Liver (tissue), 9 donors: ENCODE results near the gene APOC1. TPM values are rescaled to one million over a fixed set of nuclear protein-coding genes. Genes with fewer than 3 reads are reported as not detected.

ENCODE experiments used
- DNase-seq: peaks from one replicate; pipeline ENCODE4 v3.0.0-alpha.2; 2017; ENCODE audit warnings: low spot score
- H3K27ac ChIP-seq, 2 donors: one replicate each; pipeline ENCODE4 v1.7.0; 2013; ENCODE audit warnings: inconsistent platforms in 2 of 2, low read length in 2 of 2, control low read depth in 1 of 2, low read depth in 1 of 2, mild to moderate bottlenecking in 1 of 2
- H3K27me3 ChIP-seq, 4 donors: one replicate each; pipeline versions ENCODE4 v1.6.1 to v1.7.0; 2013; ENCODE audit warnings: low read length in 3 of 4, inconsistent platforms in 1 of 4, mild to moderate bottlenecking in 1 of 4, moderate library complexity in 1 of 4; ENCODE audit not compliant: control insufficient read depth in 4 of 4, insufficient read depth in 4 of 4
- H3K36me3 ChIP-seq, 4 donors: one replicate each; pipeline versions ENCODE4 v1.6.1 to v1.7.0; 2013; ENCODE audit warnings: low read length in 3 of 4, mild to moderate bottlenecking in 3 of 4, low read depth in 1 of 4, moderate library complexity in 1 of 4; ENCODE audit not compliant: control insufficient read depth in 4 of 4, insufficient read depth in 3 of 4
- H3K4me1 ChIP-seq, 4 donors: one replicate each; pipeline versions ENCODE4 v1.6.1 to v1.7.0; 2013; ENCODE audit warnings: low read length in 3 of 4, mild to moderate bottlenecking in 3 of 4, moderate library complexity in 1 of 4; ENCODE audit not compliant: control insufficient read depth in 4 of 4, insufficient read depth in 4 of 4
- H3K4me3 ChIP-seq, 3 donors: one replicate each; pipeline versions ENCODE4 v1.6.1 to v1.7.0; 2013; ENCODE audit warnings: low read length in 3 of 3, control low read depth in 1 of 3, low read depth in 1 of 3, mild to moderate bottlenecking in 1 of 3
- H3K9ac ChIP-seq, 2 donors: one replicate each; pipeline ENCODE4 v1.7.0; 2013; ENCODE audit warnings: low read length in 2 of 2, mild to moderate bottlenecking in 2 of 2, moderate library complexity in 2 of 2, control low read depth in 1 of 2, low read depth in 1 of 2
- H3K9me3 ChIP-seq, 4 donors: one replicate each; pipeline versions ENCODE4 v1.6.1 to v1.7.0; 2013; ENCODE audit warnings: low read length in 3 of 4; ENCODE audit not compliant: control insufficient read depth in 4 of 4
- CTCF ChIP-seq: fragments of 150-350 bp; IDR thresholded peaks from 2 replicates; pipeline ENCODE4 v1.5.1; 2017; ENCODE audit warnings: improper control_type of control experiment, low read depth, low read length; ENCODE audit not compliant: missing input control
- EGR1 ChIP-seq, 2 donors: IDR thresholded peaks; 2 replicates each; pipeline ENCODE4 v1.6.1; 2016 to 2018; ENCODE audit warnings: antibody characterized with exemption in 2 of 2, low read depth in 2 of 2
- FOXA1 ChIP-seq: IDR thresholded peaks from 2 replicates; pipeline ENCODE4 v1.6.1; 2016; ENCODE audit warnings: antibody characterized with exemption
- FOXA2 ChIP-seq: IDR thresholded peaks from 2 replicates; pipeline ENCODE4 v1.6.1; 2016; ENCODE audit warnings: antibody characterized with exemption
- GABPA ChIP-seq, 2 donors: IDR thresholded peaks in 1 of 2; conservative IDR thresholded peaks in 1 of 2; 2 replicates each; pipeline ENCODE4 v1.6.1; 2016; ENCODE audit warnings: antibody characterized with exemption in 2 of 2, mild to moderate bottlenecking in 1 of 2, moderate library complexity in 1 of 2
- HNF4A ChIP-seq, 2 donors: conservative IDR thresholded peaks; 2 replicates each; pipeline ENCODE4 v1.6.1; 2016; ENCODE audit warnings: antibody characterized with exemption in 2 of 2, mild to moderate bottlenecking in 2 of 2
- HNF4G ChIP-seq: IDR thresholded peaks from 2 replicates; pipeline ENCODE4 v1.6.1; 2016; ENCODE audit warnings: antibody characterized with exemption
- JUND ChIP-seq, 2 donors: IDR thresholded peaks; 2 replicates each; pipeline ENCODE4 v1.6.1; 2016; ENCODE audit warnings: antibody characterized with exemption in 2 of 2
- NR2F2 ChIP-seq: IDR thresholded peaks from 2 replicates; pipeline ENCODE4 v1.6.1; 2016; ENCODE audit warnings: antibody characterized with exemption
- RAD21 ChIP-seq, 2 donors: IDR thresholded peaks; 2 replicates each; pipeline ENCODE4 v1.6.1; 2016; ENCODE audit warnings: antibody characterized with exemption in 2 of 2, mild to moderate bottlenecking in 2 of 2
- RXRA ChIP-seq, 2 donors: IDR thresholded peaks; 2 replicates each; pipeline ENCODE4 v1.6.1; 2017 to 2018; ENCODE audit warnings: antibody characterized with exemption in 2 of 2, mild to moderate bottlenecking in 1 of 2
- SP1 ChIP-seq: IDR thresholded peaks from 2 replicates; pipeline ENCODE4 v1.6.1; 2018; ENCODE audit warnings: antibody characterized with exemption, mild to moderate bottlenecking
- TAF1 ChIP-seq: conservative IDR thresholded peaks from 2 replicates; pipeline ENCODE4 v1.6.1; 2016; ENCODE audit warnings: antibody characterized with exemption, mild to moderate bottlenecking
- WGBS: extraction: QIAGEN DNeasy Blood & Tissue Kit; methylation state at CpG from one replicate; pipeline ENCODE4 v1.1.7; 2013; 5-methylcytosine and 5-hydroxymethylcytosine counted together
- polyA plus RNA-seq, 2 donors: library from polyadenylated mRNA; stranded (reverse) in 1 of 2; unstranded in 1 of 2; fragments of 200-250 nt in 1 of 2; fragments of >200 nt in 1 of 2; fragmentation: Nextera tagmentation in 1 of 2; extraction: Ambion mirVana in 1 of 2; gene quantifications; one replicate each; pipeline versions ENCODE4 v1.2.1 to v1.2.3, GENCODE V29; 2013 to 2015
- total RNA-seq, 2 donors: library from RNA; depleted of rRNA; stranded (reverse); fragments of >200 nt; gene quantifications; one replicate each; pipeline ENCODE4 v1.2.3, GENCODE V29; 2014
- TF ChIP-seq, protein P1 (sequence below): IDR thresholded peaks from 2 replicates; pipeline ENCODE4 v1.6.1; 2016; ENCODE audit warnings: antibody characterized with exemption, mild to moderate bottlenecking
- TF ChIP-seq, protein P2 (sequence below): IDR thresholded peaks from 2 replicates; pipeline ENCODE4 v1.6.1; 2016; ENCODE audit warnings: antibody characterized with exemption
- TF ChIP-seq, protein P3 (sequence below): IDR thresholded peaks from 2 replicates; pipeline ENCODE4 v1.6.1; 2016; ENCODE audit warnings: antibody characterized with exemption
- donor health status: healthy.
- donor health status: healthy.
- donor health status: healthy.
- donor health status: healthy.
- donor health status: healthy.

APOC1 gene
- total and polyA plus RNA-seq, 4 donors, result 612 to 10,095 (median 2,966) TPM

GRCh38 chr19:44968118-44968517, 53.7 kb downstream of the APOC1 start:
- H3K36me3 ChIP-seq, result peaks cover 2 to 32% (median 12%) of the 10 kb centered on the region in 4 donors
- no peak for DNase-seq
- H3K4me1 ChIP-seq, result no peaks in the 10 kb centered on the region
- no peaks in the 10 kb centered on the region for H3K9me3 ChIP-seq
- H3K27ac ChIP-seq, result no peak overlapping the region
- no peaks in the 10 kb centered on the region for H3K27me3 ChIP-seq
- H3K4me3 ChIP-seq, result no peak overlapping the region
- 94% methylated on average over 5 of the region's 5 CpGs for WGBS
- H3K9ac ChIP-seq, result no peak overlapping the region
- TF ChIP-seq EGR1 (IDR thresholded peaks at IDR 0.05; ENCODE audit: low read depth in 2 of 2), result no peak
- no peak for TF ChIP-seq CTCF
- TF ChIP-seq HNF4A (conservative IDR thresholded peaks at IDR 0.05), result no peak
- TF ChIP-seq JUND (IDR thresholded peaks at IDR 0.05), result no peak
- no peak for TF ChIP-seq GABPA (IDR thresholded peaks at IDR 0.05 in 1 of 2, conservative IDR thresholded peaks at IDR 0.05 in 1 of 2)
- no peak for TF ChIP-seq TAF1
- TF ChIP-seq RAD21 (IDR thresholded peaks at IDR 0.05), result no peak
- TF ChIP-seq FOXA1, result no peak
- TF ChIP-seq RXRA (IDR thresholded peaks at IDR 0.05), result no peak
- no peak for TF ChIP-seq HNF4G
- TF ChIP-seq FOXA2, result no peak
- TF ChIP-seq, protein P1, sequence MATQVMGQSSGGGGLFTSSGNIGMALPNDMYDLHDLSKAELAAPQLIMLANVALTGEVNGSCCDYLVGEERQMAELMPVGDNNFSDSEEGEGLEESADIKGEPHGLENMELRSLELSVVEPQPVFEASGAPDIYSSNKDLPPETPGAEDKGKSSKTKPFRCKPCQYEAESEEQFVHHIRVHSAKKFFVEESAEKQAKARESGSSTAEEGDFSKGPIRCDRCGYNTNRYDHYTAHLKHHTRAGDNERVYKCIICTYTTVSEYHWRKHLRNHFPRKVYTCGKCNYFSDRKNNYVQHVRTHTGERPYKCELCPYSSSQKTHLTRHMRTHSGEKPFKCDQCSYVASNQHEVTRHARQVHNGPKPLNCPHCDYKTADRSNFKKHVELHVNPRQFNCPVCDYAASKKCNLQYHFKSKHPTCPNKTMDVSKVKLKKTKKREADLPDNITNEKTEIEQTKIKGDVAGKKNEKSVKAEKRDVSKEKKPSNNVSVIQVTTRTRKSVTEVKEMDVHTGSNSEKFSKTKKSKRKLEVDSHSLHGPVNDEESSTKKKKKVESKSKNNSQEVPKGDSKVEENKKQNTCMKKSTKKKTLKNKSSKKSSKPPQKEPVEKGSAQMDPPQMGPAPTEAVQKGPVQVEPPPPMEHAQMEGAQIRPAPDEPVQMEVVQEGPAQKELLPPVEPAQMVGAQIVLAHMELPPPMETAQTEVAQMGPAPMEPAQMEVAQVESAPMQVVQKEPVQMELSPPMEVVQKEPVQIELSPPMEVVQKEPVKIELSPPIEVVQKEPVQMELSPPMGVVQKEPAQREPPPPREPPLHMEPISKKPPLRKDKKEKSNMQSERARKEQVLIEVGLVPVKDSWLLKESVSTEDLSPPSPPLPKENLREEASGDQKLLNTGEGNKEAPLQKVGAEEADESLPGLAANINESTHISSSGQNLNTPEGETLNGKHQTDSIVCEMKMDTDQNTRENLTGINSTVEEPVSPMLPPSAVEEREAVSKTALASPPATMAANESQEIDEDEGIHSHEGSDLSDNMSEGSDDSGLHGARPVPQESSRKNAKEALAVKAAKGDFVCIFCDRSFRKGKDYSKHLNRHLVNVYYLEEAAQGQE, result no peak
- TF ChIP-seq, protein P2, sequence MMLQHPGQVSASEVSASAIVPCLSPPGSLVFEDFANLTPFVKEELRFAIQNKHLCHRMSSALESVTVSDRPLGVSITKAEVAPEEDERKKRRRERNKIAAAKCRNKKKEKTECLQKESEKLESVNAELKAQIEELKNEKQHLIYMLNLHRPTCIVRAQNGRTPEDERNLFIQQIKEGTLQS, result no peak
- no peak for TF ChIP-seq SP1

DNA sequence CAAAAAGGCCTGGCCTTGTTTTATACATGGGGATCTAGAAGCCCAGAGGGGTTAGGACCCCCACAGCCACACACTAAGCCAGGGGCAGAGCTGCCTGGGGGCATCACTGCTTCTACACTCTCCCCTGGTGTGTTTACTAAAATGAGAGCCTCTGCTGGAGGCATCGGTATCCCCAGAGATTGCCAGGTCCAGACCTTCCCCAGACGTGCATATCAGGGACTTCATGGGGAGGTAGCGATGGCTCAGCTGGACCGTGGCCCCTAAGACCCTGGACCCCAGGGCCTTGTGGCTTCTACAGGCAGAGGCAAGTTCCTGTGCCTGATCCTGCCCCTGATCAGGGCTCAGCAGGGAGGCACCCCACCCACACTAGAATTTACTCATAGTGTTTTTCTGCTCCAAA, 54.3 kb downstream of the APOC1 start:
- WGBS, result 97% methylated on average over 4 of the region's 4 CpGs
- Histone ChIP-seq H3K4me3 (no peak overlapping the region), H3K9me3 (no peaks in the 10 kb centered on the region), H3K4me1 (no peaks in the 10 kb centered on the region), H3K9ac (no peak overlapping the region), H3K36me3 (peaks cover 2 to 33% (median 12%) of the 10 kb centered on the region in 4 donors), H3K27me3 (no peaks in the 10 kb centered on the region), H3K27ac (no peak overlapping the region)
- DNase-seq, result no peak
- no peak for TF ChIP-seq JUND (IDR thresholded peaks at IDR 0.05)
- no peak for TF ChIP-seq FOXA1
- TF ChIP-seq NR2F2, result no peak
- no peak for TF ChIP-seq CTCF
- TF ChIP-seq, protein P3, sequence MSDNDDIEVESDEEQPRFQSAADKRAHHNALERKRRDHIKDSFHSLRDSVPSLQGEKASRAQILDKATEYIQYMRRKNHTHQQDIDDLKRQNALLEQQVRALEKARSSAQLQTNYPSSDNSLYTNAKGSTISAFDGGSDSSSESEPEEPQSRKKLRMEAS, result no peak
- TF ChIP-seq FOXA2, result no peak

Other genes with a start within 250 kb of the APOC1 start
- 1 to 10 TPM in 1 of 2 donors, under 1 TPM in 1; 0.75 to 1.6 TPM for gene CEACAM19, start 243.1 kb upstream of the APOC1 start, total RNA-seq
- gene CEACAM19, start 243.1 kb upstream of the APOC1 start, polyA plus RNA-seq, result 1 to 10 TPM in 1 of 2 donors, under 1 TPM in 1; 0.98 to 2.6 TPM
- gene CEACAM16, start 215.5 kb upstream of the APOC1 start, total RNA-seq, result under 1 TPM in 1 of 2 donors, not detected in 1; 0.09 TPM
- not detected for gene CEACAM16, start 215.5 kb upstream of the APOC1 start, polyA plus RNA-seq
- 10 to 100 TPM in 1 of 2 donors, 1 to 10 TPM in 1; 4.5 to 29.1 TPM for gene BCL3, start 165.9 kb upstream of the APOC1 start, total RNA-seq
- 10 to 100 TPM; 10.3 to 63.6 TPM for gene BCL3, start 165.9 kb upstream of the APOC1 start, polyA plus RNA-seq
- gene CBLC, start 136.7 kb upstream of the APOC1 start, total RNA-seq, result 10 to 100 TPM in 1 of 2 donors, 1 to 10 TPM in 1; 2.1 to 14.0 TPM
- 1 to 10 TPM; 8.0 to 9.6 TPM for gene CBLC, start 136.7 kb upstream of the APOC1 start, polyA plus RNA-seq
- 10 to 100 TPM; 15.1 to 87.4 TPM for gene BCAM, start 105.5 kb upstream of the APOC1 start, total RNA-seq
- 10 to 100 TPM; 10.5 to 23.1 TPM for gene BCAM, start 105.5 kb upstream of the APOC1 start, polyA plus RNA-seq
- gene NECTIN2, start 68.3 kb upstream of the APOC1 start, total RNA-seq, result 10 to 100 TPM; 49.4 to 54.9 TPM
- gene NECTIN2, start 68.3 kb upstream of the APOC1 start, polyA plus RNA-seq, result 10 to 100 TPM; 56.2 to 77.5 TPM
- gene TOMM40, start 23.4 kb upstream of the APOC1 start, total RNA-seq, result 10 to 100 TPM; 28.3 to 34.4 TPM
- 10 to 100 TPM; 27.0 to 33.0 TPM for gene TOMM40, start 23.4 kb upstream of the APOC1 start, polyA plus RNA-seq
- gene APOE, start 8.8 kb upstream of the APOC1 start, total RNA-seq, result 1,000 to 10,000 TPM; 1,884 to 3,491 TPM
- gene APOE, start 8.8 kb upstream of the APOC1 start, polyA plus RNA-seq, result 1,000 to 10,000 TPM; 3,935 to 5,263 TPM
- 100 to 1,000 TPM in 1 of 2 donors, 1 to 10 TPM in 1; 1.0 to 131 TPM for gene APOC4, start 27.6 kb downstream of the APOC1 start, total RNA-seq
- 100 to 1,000 TPM; 418 to 420 TPM for gene APOC4, start 27.6 kb downstream of the APOC1 start, polyA plus RNA-seq
- 1,000 to 10,000 TPM in 1 of 2 donors, 100 to 1,000 TPM in 1; 660 to 1,200 TPM for gene APOC2, start 31.4 kb downstream of the APOC1 start, total RNA-seq
- 1,000 to 10,000 TPM; 2,878 to 3,399 TPM for gene APOC2, start 31.4 kb downstream of the APOC1 start, polyA plus RNA-seq
- 10 to 100 TPM; 46.2 to 56.7 TPM for gene CLPTM1, start 40.8 kb downstream of the APOC1 start, total RNA-seq
- 10 to 100 TPM; 35.8 to 94.5 TPM for gene CLPTM1, start 40.8 kb downstream of the APOC1 start, polyA plus RNA-seq
- gene RELB, start 86.9 kb downstream of the APOC1 start, total RNA-seq, result 1 to 10 TPM; 2.2 to 4.9 TPM
- gene RELB, start 86.9 kb downstream of the APOC1 start, polyA plus RNA-seq, result 1 to 10 TPM; 1.4 to 3.1 TPM
- gene CLASRP, start 124.4 kb downstream of the APOC1 start, total RNA-seq, result 10 to 100 TPM; 13.0 to 44.3 TPM
- gene CLASRP, start 124.4 kb downstream of the APOC1 start, polyA plus RNA-seq, result 10 to 100 TPM in 1 of 2 donors, 1 to 10 TPM in 1; 9.0 to 12.6 TPM
- under 1 TPM; 0.17 to 0.42 TPM for gene ZNF296, start 161.9 kb downstream of the APOC1 start, total RNA-seq
- gene ZNF296, start 161.9 kb downstream of the APOC1 start, polyA plus RNA-seq, result under 1 TPM in 1 of 2 donors, not detected in 1; 0.16 TPM
- 10 to 100 TPM; 10.0 to 16.2 TPM for gene GEMIN7, start 164.7 kb downstream of the APOC1 start, total RNA-seq
- 10 to 100 TPM; 22.7 to 25.2 TPM for gene GEMIN7, start 164.7 kb downstream of the APOC1 start, polyA plus RNA-seq
- 10 to 100 TPM in 1 of 2 donors, 1 to 10 TPM in 1; 9.8 to 10.4 TPM for gene PPP1R37, start 178.6 kb downstream of the APOC1 start, total RNA-seq
- 1 to 10 TPM; 1.8 to 8.7 TPM for gene PPP1R37, start 178.6 kb downstream of the APOC1 start, polyA plus RNA-seq
- gene NKPD1, start 246.4 kb downstream of the APOC1 start, total RNA-seq, result not detected
- gene NKPD1, start 246.4 kb downstream of the APOC1 start, polyA plus RNA-seq, result not detected